Osteocyte (in vitro differentiated cells): ENCODE data around the gene COQ2. TPM values are rescaled to one million over a fixed set of nuclear protein-coding genes. Genes with fewer than 3 reads are reported as not detected.

Source experiments
- DNase-seq: peaks from one replicate; pipeline ENCODE4 v3.0.0; 2021; ENCODE audit warnings: mixed read lengths; ENCODE audit not compliant: unreplicated experiment; ENCODE audit errors: extremely low spot score
- H3K27ac Mint-ChIP-seq: one replicate; pipeline ENCODE4 v1.8.0; 2021; ENCODE audit warnings: mild to moderate bottlenecking, mixed read lengths; ENCODE audit not compliant: unreplicated experiment
- H3K27me3 Mint-ChIP-seq: one replicate; pipeline ENCODE4 v1.8.0; 2021; ENCODE audit warnings: mixed read lengths; ENCODE audit not compliant: unreplicated experiment
- H3K36me3 Mint-ChIP-seq: one replicate; pipeline ENCODE4 v1.8.0; 2021; ENCODE audit warnings: mixed read lengths; ENCODE audit not compliant: unreplicated experiment
- H3K4me1 Mint-ChIP-seq: one replicate; pipeline ENCODE4 v1.8.0; 2021; ENCODE audit warnings: mixed read lengths; ENCODE audit not compliant: unreplicated experiment
- H3K4me3 Mint-ChIP-seq: one replicate; pipeline ENCODE4 v1.8.0; 2021; ENCODE audit warnings: mild to moderate bottlenecking, moderate library complexity, mixed read lengths; ENCODE audit not compliant: unreplicated experiment
- H3K9me3 Mint-ChIP-seq: one replicate; pipeline ENCODE4 v1.8.0; 2021; ENCODE audit warnings: mixed read lengths; ENCODE audit not compliant: unreplicated experiment
- total RNA-seq: library from RNA; stranded (reverse); gene quantifications from 2 replicates; pipeline ENCODE4 v1.2.1, GENCODE V29; 2021
- TF ChIP-seq, protein P1 (sequence below): fragments of 200-600 bp; sonication (generic); IDR thresholded peaks from 2 replicates; pipeline ENCODE4 v1.5.0; 2021; ENCODE audit warnings: antibody characterized with exemption, mild to moderate bottlenecking, moderate library complexity

Gene COQ2
- total RNA-seq, 1 donor from 2014 or later = 13.1 TPM

DNA sequence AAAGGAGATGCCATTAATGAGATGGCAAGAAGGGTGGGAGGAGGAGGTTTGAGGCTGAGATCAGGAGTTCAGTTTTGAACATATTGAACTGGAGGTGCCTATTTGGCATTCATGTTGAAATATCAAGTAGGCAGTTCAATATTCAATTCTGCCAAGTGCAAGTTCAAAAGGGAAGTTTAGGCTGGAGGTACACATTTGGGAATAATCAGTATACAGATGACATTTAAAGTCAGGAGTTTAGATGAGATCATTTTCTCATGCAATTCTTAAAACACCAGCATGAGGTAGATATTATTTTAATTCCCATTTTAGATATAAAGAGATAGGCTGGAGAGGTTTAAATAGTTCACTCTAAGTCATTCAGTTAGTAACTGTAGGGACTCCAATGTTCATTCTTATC is 26.1 kb downstream of the COQ2 start:
- peak overlapping the region; percentile 99 for H3K27ac Mint-ChIP-seq
- TF ChIP-seq, protein P1, sequence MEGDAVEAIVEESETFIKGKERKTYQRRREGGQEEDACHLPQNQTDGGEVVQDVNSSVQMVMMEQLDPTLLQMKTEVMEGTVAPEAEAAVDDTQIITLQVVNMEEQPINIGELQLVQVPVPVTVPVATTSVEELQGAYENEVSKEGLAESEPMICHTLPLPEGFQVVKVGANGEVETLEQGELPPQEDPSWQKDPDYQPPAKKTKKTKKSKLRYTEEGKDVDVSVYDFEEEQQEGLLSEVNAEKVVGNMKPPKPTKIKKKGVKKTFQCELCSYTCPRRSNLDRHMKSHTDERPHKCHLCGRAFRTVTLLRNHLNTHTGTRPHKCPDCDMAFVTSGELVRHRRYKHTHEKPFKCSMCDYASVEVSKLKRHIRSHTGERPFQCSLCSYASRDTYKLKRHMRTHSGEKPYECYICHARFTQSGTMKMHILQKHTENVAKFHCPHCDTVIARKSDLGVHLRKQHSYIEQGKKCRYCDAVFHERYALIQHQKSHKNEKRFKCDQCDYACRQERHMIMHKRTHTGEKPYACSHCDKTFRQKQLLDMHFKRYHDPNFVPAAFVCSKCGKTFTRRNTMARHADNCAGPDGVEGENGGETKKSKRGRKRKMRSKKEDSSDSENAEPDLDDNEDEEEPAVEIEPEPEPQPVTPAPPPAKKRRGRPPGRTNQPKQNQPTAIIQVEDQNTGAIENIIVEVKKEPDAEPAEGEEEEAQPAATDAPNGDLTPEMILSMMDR = no peak
- no peak overlapping the region for H3K4me3 Mint-ChIP-seq
- peaks cover 39% of the 10 kb centered on the region for H3K4me1 Mint-ChIP-seq
- no peaks in the 10 kb centered on the region for H3K9me3 Mint-ChIP-seq
- H3K36me3 Mint-ChIP-seq = peaks cover 5% of the 10 kb centered on the region
- DNase-seq = no peak
- no peaks in the 10 kb centered on the region for H3K27me3 Mint-ChIP-seq

GRCh38 chr4:83257811-83258210 is 26.8 kb downstream of the COQ2 start:
- Mint-ChIP-seq H3K27me3 (no peaks in the 10 kb centered on the region), H3K4me3 (no peak overlapping the region), H3K27ac (peak overlapping the region; percentile 99), H3K36me3 (peaks cover under 1% of the 10 kb centered on the region), H3K4me1 (peaks cover 39% of the 10 kb centered on the region), H3K9me3 (no peaks in the 10 kb centered on the region)
- TF ChIP-seq, protein P1 = no peak
- no peak for DNase-seq

DNA sequence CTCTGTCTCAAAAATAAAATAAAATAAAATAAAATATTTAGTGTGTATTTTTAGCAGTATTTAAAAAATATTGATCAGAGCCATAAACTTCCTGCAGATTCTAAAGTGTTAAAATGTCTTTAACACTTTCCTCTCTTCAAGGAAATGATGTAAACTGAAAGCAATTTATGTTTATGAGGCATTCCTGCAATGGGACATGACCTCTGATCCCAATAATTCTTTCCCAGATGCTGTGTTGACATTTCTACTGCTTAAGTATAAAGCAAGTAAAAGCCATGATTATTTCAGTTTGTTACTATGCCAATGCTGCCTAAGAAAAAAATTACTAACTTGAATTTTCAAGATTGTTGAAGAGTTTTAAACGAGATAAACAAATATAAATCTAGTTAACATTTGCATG is 29.0 kb downstream of the COQ2 start:
- no peak for DNase-seq
- Mint-ChIP-seq H3K4me1 (peaks cover 41% of the 10 kb centered on the region), H3K4me3 (no peak overlapping the region), H3K9me3 (no peaks in the 10 kb centered on the region), H3K27me3 (no peaks in the 10 kb centered on the region), H3K36me3 (no peaks in the 10 kb centered on the region), H3K27ac (peak overlapping the region; percentile 99)
- TF ChIP-seq, protein P1 = no peak

- no peak overlapping the region for H3K4me3 Mint-ChIP-seq
- no peaks in the 10 kb centered on the region for H3K9me3 Mint-ChIP-seq
- peaks cover 28% of the 10 kb centered on the region for H3K4me1 Mint-ChIP-seq
- no peaks in the 10 kb centered on the region for H3K36me3 Mint-ChIP-seq
- H3K27me3 Mint-ChIP-seq = no peaks in the 10 kb centered on the region
- no peak for DNase-seq
- TF ChIP-seq, protein P1 = peak; percentile 57
- H3K27ac Mint-ChIP-seq = no peak overlapping the region
Observed at GRCh38 chr4:83252782-83253405, 31.7 kb downstream of the COQ2 start.

GRCh38 chr4:83251447-83251830 is 33.2 kb downstream of the COQ2 start:
- TF ChIP-seq, protein P1 = no peak

More at GRCh38 chr4:83251447-83251830, 33.2 kb downstream of the COQ2 start:
- Mint-ChIP-seq H3K36me3 (no peaks in the 10 kb centered on the region), H3K4me1 (peaks cover 16% of the 10 kb centered on the region), H3K27ac (no peak overlapping the region), H3K4me3 (no peak overlapping the region), H3K27me3 (no peaks in the 10 kb centered on the region), H3K9me3 (no peaks in the 10 kb centered on the region)
- no peak for DNase-seq
